PC-3 (cell line): ENCODE data around the gene LAGE3. TPM values are rescaled to one million over a fixed set of nuclear protein-coding genes. Genes with fewer than 3 reads are reported as not detected.
A peak's percentile ranks its signal among the peaks of the same experiment; 100 is the strongest.

Experiments
- ATAC-seq: fragments of 200-7000 bp; cut with Tn5 transposase; 2 replicates; pipeline ENCODE4 v1.9.1; 2020; ENCODE audit warnings: mild to moderate bottlenecking, moderate library complexity
- BruUV-seq: library from RNA; stranded (reverse); fragments of 400-500 nt; replicated peaks from 2 replicates; lab custom pipeline; 2021; lab: Mats Ljungman, UMichigan
- CTCF ChIA-PET: fragments of 300-600 bp; sonication (Branson Sonifier 250); formaldehyde crosslinking; loops from one replicate; lab custom pipeline; 2022; ENCODE audit warnings: antibody characterized with exemption; lab: Charles Lee
- POLR2A ChIA-PET: fragments of 300-600 bp; sonication (Branson Sonifier 250); formaldehyde crosslinking; loops from one replicate; lab custom pipeline; 2022; ENCODE audit warnings: antibody characterized with exemption; ENCODE audit not compliant: unreplicated experiment; lab: Charles Lee
- DNase-seq: peaks from one replicate; pipeline ENCODE4 v3.0.0-alpha.2; 2015
- H2AFZ ChIP-seq: fragments of 300-600 bp; sonication (generic); 2 replicates; pipeline ENCODE4 v1.6.0; 2016; ENCODE audit warnings: antibody characterized with exemption, low read length
- H3F3A ChIP-seq: fragments of 300-600 bp; sonication (generic); one replicate; pipeline ENCODE4 v1.6.0; 2017; ENCODE audit warnings: antibody characterized with exemption, low read length, control low read depth, mild to moderate bottlenecking; ENCODE audit not compliant: unreplicated experiment
- H3K27ac ChIP-seq: fragments of 300-600 bp; sonication (generic); 2 replicates; pipeline ENCODE4 v1.5.1; 2016; ENCODE audit warnings: mild to moderate bottlenecking, low read length
- H3K27me3 ChIP-seq: fragments of 300-600 bp; sonication (generic); 2 replicates; pipeline ENCODE4 v1.6.1; 2016; ENCODE audit warnings: low read length, mixed read lengths
- H3K36me3 ChIP-seq: fragments of 300-600 bp; sonication (generic); 2 replicates; pipeline ENCODE4 v1.6.1; 2016; ENCODE audit warnings: low read depth, mixed run types, low read length, mixed read lengths
- H3K4me1 ChIP-seq: fragments of 300-600 bp; sonication (generic); 2 replicates; pipeline ENCODE4 v1.5.1; 2016; ENCODE audit warnings: low read length; ENCODE audit not compliant: insufficient read depth
- H3K4me2 ChIP-seq: fragments of 300-600 bp; sonication (generic); 2 replicates; pipeline ENCODE4 v1.6.0; 2016; ENCODE audit warnings: low read length
- H3K4me3 ChIP-seq: fragments of 300-600 bp; sonication (generic); 2 replicates; pipeline ENCODE4 v1.5.1; 2016; ENCODE audit warnings: mild to moderate bottlenecking, low read length, mixed read lengths
- H3K79me2 ChIP-seq: fragments of 300-600 bp; sonication (generic); 2 replicates; pipeline ENCODE4 v1.6.1; 2017; ENCODE audit warnings: low read length, mixed read lengths
- H3K9ac ChIP-seq: fragments of 300-600 bp; sonication (generic); 2 replicates; pipeline ENCODE4 v1.6.0; 2016; ENCODE audit warnings: mild to moderate bottlenecking, low read length
- H3K9me2 ChIP-seq: fragments of 300-600 bp; sonication (generic); replicated peaks from 2 replicates; pipeline ENCODE4 v1.6.1; 2016; ENCODE audit warnings: mixed run types, low read length, mixed read lengths
- H3K9me3 ChIP-seq: fragments of 300-600 bp; sonication (generic); 2 replicates; pipeline ENCODE4 v1.6.1; 2016; ENCODE audit warnings: low read length, mixed read lengths
- H4K20me1 ChIP-seq: fragments of 300-600 bp; sonication (generic); 2 replicates; pipeline ENCODE4 v1.6.1; 2016; ENCODE audit warnings: low read length, mixed read lengths
- CTCF ChIP-seq: fragments of 300-600 bp; sonication (generic); conservative IDR thresholded peaks from 2 replicates; pipeline ENCODE4 v1.5.1; 2017; ENCODE audit warnings: antibody characterized with exemption, low read depth, mild to moderate bottlenecking, low read length
- EZH2 ChIP-seq: fragments of 300-600 bp; sonication (generic); IDR thresholded peaks from one replicate; pipeline ENCODE4 v1.6.1; 2017; ENCODE audit warnings: antibody characterized with exemption, mild to moderate bottlenecking, low read length; ENCODE audit not compliant: unreplicated experiment
- EZH2phosphoT487 ChIP-seq: fragments of 300-600 bp; sonication (generic); IDR thresholded peaks from 2 replicates; pipeline ENCODE4 v1.6.1; 2018; ENCODE audit warnings: mild to moderate bottlenecking, antibody characterized with exemption, low read length, borderline replicate concordance
- intact Hi-C: fragments of 100-400 bp; cut with micrococcal nuclease; formaldehyde crosslinking; loops from 2 replicates; pipeline ENCODE4 v1.9.0; 2023
- total RNA-seq: library from RNA; depleted of rRNA; stranded (reverse); fragments of >200 nt; gene quantifications from 2 replicates; pipeline ENCODE4 v1.2.3, GENCODE V29; 2014

The LAGE3 gene
- total RNA-seq, 1 experiment from 2014 or later, result 87.4 TPM

- CTCF ChIA-PET, result no interaction called here
- no peak overlapping the region for H3K9ac ChIP-seq
- H3K4me1 ChIP-seq, result peaks cover 8% of the 10 kb centered on the region
- H2AFZ ChIP-seq, result no peak overlapping the region
- H4K20me1 ChIP-seq, result no peaks in the 10 kb centered on the region
- H3K4me3 ChIP-seq, result peak overlapping the region; percentile 92; the same call in 1 of the 2 replicates
- H3K4me2 ChIP-seq, result peak overlapping the region; percentile 82
- no peaks in the 10 kb centered on the region for H3K36me3 ChIP-seq
- H3F3A ChIP-seq, result no peaks in the 10 kb centered on the region
- peaks cover 12% of the 10 kb centered on the region for H3K79me2 ChIP-seq
- no peak for TF ChIP-seq EZH2
- TF ChIP-seq EZH2phosphoT487, result no peak
- no peak for TF ChIP-seq CTCF
- H3K9me2 ChIP-seq, result no peaks in the 10 kb centered on the region
- no TSS peak for BruUV-seq
- H3K27me3 ChIP-seq, result no peaks in the 10 kb centered on the region
- POLR2A ChIA-PET, result no interaction called here
- no peaks in the 10 kb centered on the region for H3K9me3 ChIP-seq
- intact Hi-C loops, result no loop called here
- no peak for DNase-seq
- ATAC-seq, result no peak
- no peak overlapping the region for H3K27ac ChIP-seq
Observed at GRCh38 chrX:154517101-154517781, 38.2 kb upstream of the LAGE3 start.

- H4K20me1 ChIP-seq, result no peaks in the 10 kb centered on the region
- peak overlapping the region; percentile 95 for H2AFZ ChIP-seq
Observed at GRCh38 chrX:154516656-154517100, 37.6 kb upstream of the LAGE3 start.

More at GRCh38 chrX:154516656-154517100, 37.6 kb upstream of the LAGE3 start:
- H3K27ac ChIP-seq, result no peak overlapping the region
- H3K9ac ChIP-seq, result peak overlapping the region; percentile 52
- H3K4me1 ChIP-seq, result peaks cover 8% of the 10 kb centered on the region
- no peaks in the 10 kb centered on the region for H3F3A ChIP-seq
- no peak for DNase-seq
- TSS peak; percentile 90 for BruUV-seq
- no peaks in the 10 kb centered on the region for H3K27me3 ChIP-seq
- POLR2A ChIA-PET, result no interaction called here
- no peaks in the 10 kb centered on the region for H3K36me3 ChIP-seq
- intact Hi-C loops, result no loop called here
- TF ChIP-seq EZH2phosphoT487, result no peak
- TF ChIP-seq CTCF, result no peak
- no peak for TF ChIP-seq EZH2
- H3K4me3 ChIP-seq, result peak overlapping the region; percentile 92
- H3K9me2 ChIP-seq, result no peaks in the 10 kb centered on the region
- H3K9me3 ChIP-seq, result no peaks in the 10 kb centered on the region
- peak overlapping the region; percentile 82 for H3K4me2 ChIP-seq
- ATAC-seq, result peak; percentile 3
- CTCF ChIA-PET, result no interaction called here
- H3K79me2 ChIP-seq, result peaks cover 12% of the 10 kb centered on the region
